Measurements from ENCODE around the gene FAM83E.

GRCh38 chr19:48608798-48609263 lies 6.0 kb downstream of the FAM83E start:
- TF ChIP-seq, protein P1, sequence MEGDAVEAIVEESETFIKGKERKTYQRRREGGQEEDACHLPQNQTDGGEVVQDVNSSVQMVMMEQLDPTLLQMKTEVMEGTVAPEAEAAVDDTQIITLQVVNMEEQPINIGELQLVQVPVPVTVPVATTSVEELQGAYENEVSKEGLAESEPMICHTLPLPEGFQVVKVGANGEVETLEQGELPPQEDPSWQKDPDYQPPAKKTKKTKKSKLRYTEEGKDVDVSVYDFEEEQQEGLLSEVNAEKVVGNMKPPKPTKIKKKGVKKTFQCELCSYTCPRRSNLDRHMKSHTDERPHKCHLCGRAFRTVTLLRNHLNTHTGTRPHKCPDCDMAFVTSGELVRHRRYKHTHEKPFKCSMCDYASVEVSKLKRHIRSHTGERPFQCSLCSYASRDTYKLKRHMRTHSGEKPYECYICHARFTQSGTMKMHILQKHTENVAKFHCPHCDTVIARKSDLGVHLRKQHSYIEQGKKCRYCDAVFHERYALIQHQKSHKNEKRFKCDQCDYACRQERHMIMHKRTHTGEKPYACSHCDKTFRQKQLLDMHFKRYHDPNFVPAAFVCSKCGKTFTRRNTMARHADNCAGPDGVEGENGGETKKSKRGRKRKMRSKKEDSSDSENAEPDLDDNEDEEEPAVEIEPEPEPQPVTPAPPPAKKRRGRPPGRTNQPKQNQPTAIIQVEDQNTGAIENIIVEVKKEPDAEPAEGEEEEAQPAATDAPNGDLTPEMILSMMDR (conservative IDR thresholded peaks at IDR 0.05) = peak; percentile 73
- no peak for TF ChIP-seq EZH2 (IDR thresholded peaks at IDR 0.05; ENCODE audit: low read depth)

Measured in PC-9 (cell line).